Mesenchymal stem cell (in vitro differentiated cells and primary cell): ENCODE results near the gene SERPINH1.
A peak's percentile ranks its signal among the peaks of the same experiment; 100 is the strongest.

Experiments
- DNase-seq: peaks from one replicate; pipeline ENCODE4 v3.0.0-alpha.2; 2013
- H2AFZ ChIP-seq: one replicate; pipeline ENCODE4 v1.6.1; 2013; ENCODE audit warnings: low read depth, mild to moderate bottlenecking, control low read depth, inconsistent platforms, low read length, moderate library complexity
- H2AK5ac ChIP-seq: 2 replicates; pipeline ENCODE4 v1.6.1; 2013; ENCODE audit warnings: low read length, moderate library complexity, mild to moderate bottlenecking, inconsistent platforms; ENCODE audit not compliant: severe bottlenecking
- H2BK120ac ChIP-seq: one replicate; pipeline ENCODE4 v1.6.1; 2013; ENCODE audit warnings: low read depth, mild to moderate bottlenecking, inconsistent platforms, low read length, moderate library complexity
- H2BK12ac ChIP-seq, 2 experiments: one replicate each; pipeline ENCODE4 v1.6.1; 2013; ENCODE audit warnings: inconsistent platforms in 2 of 2, low read length in 2 of 2, mild to moderate bottlenecking in 2 of 2, moderate library complexity in 2 of 2, control low read depth in 1 of 2
- H2BK15ac ChIP-seq: one replicate; pipeline ENCODE4 v1.6.1; 2013; ENCODE audit warnings: mild to moderate bottlenecking, low read depth, inconsistent platforms; ENCODE audit not compliant: poor library complexity, severe bottlenecking
- H2BK5ac ChIP-seq: 2 replicates; pipeline ENCODE4 v1.6.1; 2013; ENCODE audit warnings: low read depth, mild to moderate bottlenecking, low read length, control low read depth, inconsistent platforms; ENCODE audit not compliant: poor library complexity, severe bottlenecking
- H3K14ac ChIP-seq, 2 experiments: one replicate each; pipeline ENCODE4 v1.6.1; 2013; ENCODE audit warnings: inconsistent platforms in 2 of 2, low read length in 2 of 2, control low read depth in 1 of 2, mild to moderate bottlenecking in 1 of 2, moderate library complexity in 1 of 2
- H3K18ac ChIP-seq, 2 experiments: one replicate each; pipeline ENCODE4 v1.6.1; 2013; ENCODE audit warnings: inconsistent platforms in 2 of 2, low read length in 2 of 2, control low read depth in 1 of 2, low read depth in 1 of 2, mild to moderate bottlenecking in 1 of 2
- H3K23ac ChIP-seq, 2 experiments: one replicate each; pipeline ENCODE4 v1.6.1; 2013; ENCODE audit warnings: inconsistent platforms in 2 of 2, low read length in 2 of 2, mild to moderate bottlenecking in 2 of 2, moderate library complexity in 2 of 2, control low read depth in 1 of 2
- H3K27ac ChIP-seq: 2 replicates; pipeline ENCODE4 v1.5.1; 2013; ENCODE audit warnings: mild to moderate bottlenecking, moderate library complexity, low read length, control low read depth, inconsistent platforms; ENCODE audit not compliant: poor library complexity, severe bottlenecking
- H3K27me3 ChIP-seq, 2 experiments: 2 replicates each; pipeline versions ENCODE4 v1.6.1 to v1.7.0; 2013; ENCODE audit warnings: low read length in 2 of 2, mild to moderate bottlenecking in 2 of 2, moderate library complexity in 2 of 2, control low read depth in 1 of 2, inconsistent platforms in 1 of 2; ENCODE audit not compliant: control insufficient read depth in 1 of 2, insufficient read depth in 1 of 2
- H3K36me3 ChIP-seq, 2 experiments: 2 replicates each; pipeline versions ENCODE4 v1.6.1 to v1.7.0; 2013; ENCODE audit warnings: low read length in 2 of 2, control low read depth in 1 of 2, inconsistent platforms in 1 of 2, low read depth in 1 of 2, mild to moderate bottlenecking in 1 of 2; ENCODE audit not compliant: insufficient read depth in 2 of 2, control insufficient read depth in 1 of 2
- H3K4ac ChIP-seq, 2 experiments: one replicate each; pipeline ENCODE4 v1.6.1; 2013; ENCODE audit warnings: inconsistent platforms in 2 of 2, low read length in 2 of 2, mild to moderate bottlenecking in 2 of 2, moderate library complexity in 2 of 2, control low read depth in 1 of 2, low read depth in 1 of 2
- H3K4me1 ChIP-seq: 2 replicates; pipeline ENCODE4 v1.6.1; 2013; ENCODE audit warnings: low read depth, low read length, control low read depth; ENCODE audit not compliant: control insufficient read depth, insufficient read depth
- H3K4me2 ChIP-seq: 2 replicates; pipeline ENCODE4 v1.6.1; 2013; ENCODE audit warnings: low read length, mild to moderate bottlenecking, inconsistent platforms; ENCODE audit not compliant: poor library complexity, severe bottlenecking
- H3K4me3 ChIP-seq, 2 experiments: 2 replicates each; pipeline versions ENCODE4 v1.5.1 to v1.7.0; 2013; ENCODE audit warnings: low read length in 2 of 2, mild to moderate bottlenecking in 2 of 2, control low read depth in 1 of 2, low read depth in 1 of 2; ENCODE audit not compliant: insufficient read depth in 1 of 2
- H3K79me1 ChIP-seq: replicated peaks from 2 replicates; pipeline ENCODE4 v1.6.1; 2013; ENCODE audit warnings: mild to moderate bottlenecking, control low read depth, low read length, inconsistent platforms; ENCODE audit not compliant: poor library complexity, severe bottlenecking
- H3K9ac ChIP-seq: 2 replicates; pipeline ENCODE4 v1.7.0; 2013; ENCODE audit warnings: mild to moderate bottlenecking, low read length, moderate library complexity
- H3K9me3 ChIP-seq: 2 replicates; pipeline ENCODE4 v1.7.0; 2013; ENCODE audit warnings: mild to moderate bottlenecking, low read length; ENCODE audit not compliant: control insufficient read depth
- H4K8ac ChIP-seq: one replicate; pipeline ENCODE4 v1.6.1; 2013; ENCODE audit warnings: inconsistent platforms, mild to moderate bottlenecking, low read length, moderate library complexity
- H4K91ac ChIP-seq: one replicate; pipeline ENCODE4 v1.6.1; 2013; ENCODE audit warnings: mild to moderate bottlenecking, low read length, inconsistent platforms
- WGBS: methylation state at CpG from one replicate; pipeline ENCODE4 v1.1.7; 2013; ENCODE audit warnings: mixed read lengths; 5-methylcytosine and 5-hydroxymethylcytosine counted together

SERPINH1 gene

DNA sequence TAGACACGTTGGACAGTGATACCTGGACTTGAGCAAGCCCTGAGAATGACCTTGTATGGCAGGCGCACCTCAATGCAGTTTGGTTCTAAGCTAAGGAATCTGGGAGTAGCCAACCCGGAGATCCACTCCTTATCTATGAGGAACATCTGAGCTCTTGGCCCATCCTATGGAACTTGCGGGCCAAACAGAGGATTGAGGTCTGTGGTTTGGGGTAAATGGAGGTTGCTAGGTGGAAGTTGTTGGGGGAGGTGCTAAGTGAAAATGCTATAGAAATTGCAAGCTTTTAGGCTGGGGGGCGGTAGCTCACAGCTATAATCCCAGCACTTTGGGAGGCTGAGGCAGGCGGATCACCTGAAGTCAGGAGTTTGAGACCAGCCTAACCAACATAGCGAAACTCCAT lies 45.2 kb upstream of the SERPINH1 start:
- Histone ChIP-seq H2AFZ (no peak overlapping the region), H2BK120ac (no peak overlapping the region), H2BK12ac (no peak overlapping the region), H3K27me3 (no peaks in the 10 kb centered on the region), H2BK5ac (no peak overlapping the region), H3K4me1 (peaks cover 3% of the 10 kb centered on the region), H3K4me2 (no peak overlapping the region), H3K4ac (no peak overlapping the region), H3K14ac (no peak overlapping the region), H4K8ac (no peak overlapping the region), H2BK15ac (no peak overlapping the region), H3K27ac (no peak overlapping the region), H3K36me3 (no peaks in the 10 kb centered on the region), H3K23ac (no peak overlapping the region), H4K91ac (no peak overlapping the region), H3K9me3 (peaks cover 4% of the 10 kb centered on the region), H3K79me1 (no peaks in the 10 kb centered on the region), H3K9ac (no peak overlapping the region), H2AK5ac (no peak overlapping the region), H3K4me3 (no peak overlapping the region), H3K18ac (no peak overlapping the region)
- WGBS: 92% methylated on average over 7 of the region's 7 CpGs
- DNase-seq: no peak

DNA sequence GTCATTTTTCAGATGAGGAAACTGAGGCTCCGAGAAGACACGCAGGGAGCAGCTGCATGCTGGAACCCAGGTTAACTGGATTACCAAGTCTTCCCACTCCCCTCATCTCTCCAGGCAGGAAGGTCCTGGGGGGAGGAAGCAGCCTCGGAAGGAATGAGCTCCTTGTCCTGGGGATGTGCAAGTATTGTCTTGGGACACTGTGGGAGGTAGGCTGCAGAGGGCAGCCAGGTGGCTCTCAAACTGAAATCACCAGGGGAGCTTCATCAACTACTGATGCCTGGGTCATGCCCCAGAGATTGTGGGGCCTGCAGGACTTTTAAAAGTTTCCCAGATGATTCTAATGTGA lies 43.9 kb upstream of the SERPINH1 start:
- Histone ChIP-seq H3K18ac (no peak overlapping the region), H3K9me3 (peaks cover 4% of the 10 kb centered on the region), H4K8ac (no peak overlapping the region), H3K4ac (no peak overlapping the region), H3K9ac (no peak overlapping the region), H3K27ac (no peak overlapping the region), H3K27me3 (peaks cover 0 to under 1% of the 10 kb centered on the region in 2 experiments), H2BK15ac (no peak overlapping the region), H3K4me1 (peaks cover 3% of the 10 kb centered on the region), H3K36me3 (no peaks in the 10 kb centered on the region), H3K23ac (no peak overlapping the region), H3K4me2 (no peak overlapping the region), H4K91ac (no peak overlapping the region), H3K14ac (no peak overlapping the region), H3K79me1 (no peaks in the 10 kb centered on the region), H3K4me3 (no peak overlapping the region), H2AK5ac (no peak overlapping the region), H2BK5ac (no peak overlapping the region), H2BK120ac (no peak overlapping the region), H2AFZ (no peak overlapping the region), H2BK12ac (no peak overlapping the region)
- DNase-seq: no peak
- WGBS: 81% methylated on average over 3 of the region's 3 CpGs

DNA sequence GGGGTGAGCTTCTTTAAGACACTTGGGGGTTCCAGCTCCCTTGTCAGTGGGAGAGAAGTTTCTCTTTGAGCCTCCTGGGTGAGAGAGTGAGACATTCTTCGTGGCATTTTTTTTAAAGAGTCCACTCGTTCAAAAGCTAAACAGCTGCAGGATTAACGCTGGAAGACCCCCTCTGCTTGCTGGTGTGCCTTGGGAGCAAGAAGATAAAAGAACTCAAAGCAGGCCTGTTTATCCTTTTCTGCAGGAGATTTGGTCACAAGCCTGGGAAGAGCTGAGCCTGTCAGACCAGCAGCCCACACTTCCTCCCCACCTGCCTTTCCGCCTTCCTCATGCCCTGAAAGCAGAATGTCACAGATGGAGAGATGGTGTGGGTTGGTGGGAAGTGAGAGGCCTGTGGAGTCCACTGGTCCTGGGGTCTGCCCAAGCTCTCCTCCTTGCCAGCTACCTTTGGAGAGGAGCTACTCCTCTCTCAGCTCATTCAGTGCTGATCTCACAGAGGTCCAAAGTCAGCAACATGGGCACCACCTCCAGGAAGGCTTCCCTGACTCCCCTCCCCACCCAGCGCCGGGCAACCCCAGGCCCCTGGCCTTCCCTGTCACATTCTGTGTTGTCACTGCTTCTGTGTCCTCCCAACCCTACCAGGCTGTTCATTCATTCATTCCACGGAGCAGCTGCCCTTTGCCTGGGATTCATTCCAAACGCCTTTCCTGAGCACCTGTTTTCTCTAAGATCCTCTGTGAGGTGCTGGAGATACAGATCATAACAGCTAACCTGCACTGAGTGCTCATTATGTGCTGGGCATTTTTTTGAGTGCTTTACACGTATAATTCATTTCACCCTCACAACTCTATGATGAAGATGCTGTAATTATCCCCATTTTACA lies 43.0 kb upstream of the SERPINH1 start:
- Histone ChIP-seq H3K27ac (no peak overlapping the region), H3K9me3 (peaks cover 4% of the 10 kb centered on the region), H3K14ac (no peak overlapping the region), H4K91ac (no peak overlapping the region), H3K27me3 (peaks cover 6 to 9% of the 10 kb centered on the region in 2 experiments), H3K18ac (no peak overlapping the region), H2BK15ac (no peak overlapping the region), H2BK12ac (no peak overlapping the region), H2BK5ac (no peak overlapping the region), H3K36me3 (no peaks in the 10 kb centered on the region), H3K4ac (no peak overlapping the region), H2BK120ac (peak overlapping the region; percentile 36), H4K8ac (no peak overlapping the region), H3K79me1 (no peaks in the 10 kb centered on the region), H3K9ac (no peak overlapping the region), H3K23ac (no peak overlapping the region), H3K4me3 (no peak overlapping the region), H3K4me2 (no peak overlapping the region), H2AK5ac (no peak overlapping the region), H2AFZ (no peak overlapping the region), H3K4me1 (no peaks in the 10 kb centered on the region)
- 56% methylated on average over 8 of the region's 9 CpGs for WGBS
- DNase-seq: no peak

DNA sequence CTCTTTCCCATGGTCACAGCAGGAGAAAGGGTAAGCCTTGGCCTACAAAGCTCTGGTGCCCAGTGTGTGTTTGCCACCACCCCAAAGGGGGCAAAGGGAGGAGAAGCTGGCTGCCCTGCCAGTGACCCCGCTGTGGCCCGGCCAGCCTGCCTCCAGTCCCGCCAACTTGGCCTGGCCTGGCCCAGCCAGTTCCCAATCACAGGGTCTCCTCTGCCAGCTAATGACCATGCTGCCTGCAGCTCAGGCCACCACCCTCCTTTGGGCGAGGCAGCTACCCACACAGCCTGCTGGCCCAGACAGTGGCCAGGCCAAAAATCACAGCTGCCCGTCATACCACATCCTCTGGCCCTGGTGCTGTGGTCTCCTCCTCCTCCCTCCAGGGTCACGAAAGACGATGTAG lies 41.4 kb upstream of the SERPINH1 start:
- Histone ChIP-seq H3K9ac (no peak overlapping the region), H2BK5ac (no peak overlapping the region), H2BK12ac (peak overlapping the region in 1 of 2 experiments; percentile 33), H4K91ac (peak overlapping the region; percentile 37), H3K4me2 (no peak overlapping the region), H3K79me1 (no peaks in the 10 kb centered on the region), H2BK15ac (no peak overlapping the region), H3K23ac (peak overlapping the region in 1 of 2 experiments; percentile 18), H2AFZ (no peak overlapping the region), H3K18ac (no peak overlapping the region), H2AK5ac (no peak overlapping the region), H3K27ac (no peak overlapping the region), H3K14ac (peak overlapping the region in 1 of 2 experiments; percentile 66), H3K27me3 (peaks cover 16 to 21% of the 10 kb centered on the region in 2 experiments), H3K9me3 (peaks cover 4% of the 10 kb centered on the region), H4K8ac (no peak overlapping the region), H3K4ac (no peak overlapping the region), H3K36me3 (no peaks in the 10 kb centered on the region), H3K4me1 (peaks cover 10% of the 10 kb centered on the region), H2BK120ac (no peak overlapping the region), H3K4me3 (no peak overlapping the region)
- WGBS: 94% methylated on average over 7 of the region's 7 CpGs
- no peak for DNase-seq
